Measurements from ENCODE around the gene COL6A3.

Gene COL6A3

DNA sequence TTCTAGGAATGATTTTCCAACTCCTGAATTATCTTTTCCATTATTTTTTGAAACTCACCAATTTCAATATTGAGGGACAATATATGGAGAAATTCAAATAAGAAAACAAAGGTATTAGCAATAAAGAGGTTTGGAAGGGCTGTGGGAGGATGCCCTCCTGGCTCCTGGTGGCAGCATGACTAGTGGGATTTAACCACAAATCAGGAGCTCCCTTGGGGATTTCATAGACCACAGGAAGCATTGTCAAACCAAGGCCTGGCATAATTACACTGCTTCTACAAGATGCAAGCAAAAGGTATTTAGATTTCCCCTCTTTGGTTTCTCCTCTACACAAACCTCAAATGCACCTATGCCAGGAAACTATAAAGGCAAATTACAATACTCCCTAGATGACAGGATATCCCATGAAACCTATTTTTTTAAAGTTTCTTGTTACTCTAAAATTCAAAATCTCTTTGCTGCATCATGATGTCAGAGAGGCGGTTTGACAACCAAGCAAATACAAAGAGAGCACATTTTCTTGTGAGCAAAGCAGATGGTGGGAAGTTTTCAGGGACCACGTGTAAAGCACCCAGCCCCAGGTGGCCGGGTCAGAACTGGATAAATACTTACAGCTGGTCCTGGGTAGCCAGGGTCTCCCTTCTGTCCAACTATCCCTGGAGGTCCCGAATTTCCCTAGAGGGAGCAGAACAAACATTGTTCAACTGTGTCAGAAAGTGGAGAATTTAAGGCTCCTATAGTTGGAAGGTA is 67.9 kb downstream of the COL6A3 start:
- Histone ChIP-seq H2AFZ (ENCODE audit: low read depth) (no peak overlapping the region), H3K79me2 (ENCODE audit: insufficient read depth, low read depth) (no peaks in the 10 kb centered on the region), H3K27me3 (ENCODE audit: insufficient read depth, low read depth) (no peaks in the 10 kb centered on the region), H3K36me3 (ENCODE audit: insufficient read depth) (no peaks in the 10 kb centered on the region), H3K27ac (no peak overlapping the region), H3K4me2 (no peak overlapping the region), H3K4me1 (ENCODE audit: low read depth, poor library complexity, severe bottlenecking) (no peaks in the 10 kb centered on the region), H4K20me1 (ENCODE audit: insufficient read depth) (no peaks in the 10 kb centered on the region), H3K4me3 (IDR thresholded peaks at IDR 0.05; ENCODE audit: insufficient read depth, low read depth, low read length) (no peak overlapping the region), H3K9ac (no peak overlapping the region)
- TF ChIP-seq, protein P1, sequence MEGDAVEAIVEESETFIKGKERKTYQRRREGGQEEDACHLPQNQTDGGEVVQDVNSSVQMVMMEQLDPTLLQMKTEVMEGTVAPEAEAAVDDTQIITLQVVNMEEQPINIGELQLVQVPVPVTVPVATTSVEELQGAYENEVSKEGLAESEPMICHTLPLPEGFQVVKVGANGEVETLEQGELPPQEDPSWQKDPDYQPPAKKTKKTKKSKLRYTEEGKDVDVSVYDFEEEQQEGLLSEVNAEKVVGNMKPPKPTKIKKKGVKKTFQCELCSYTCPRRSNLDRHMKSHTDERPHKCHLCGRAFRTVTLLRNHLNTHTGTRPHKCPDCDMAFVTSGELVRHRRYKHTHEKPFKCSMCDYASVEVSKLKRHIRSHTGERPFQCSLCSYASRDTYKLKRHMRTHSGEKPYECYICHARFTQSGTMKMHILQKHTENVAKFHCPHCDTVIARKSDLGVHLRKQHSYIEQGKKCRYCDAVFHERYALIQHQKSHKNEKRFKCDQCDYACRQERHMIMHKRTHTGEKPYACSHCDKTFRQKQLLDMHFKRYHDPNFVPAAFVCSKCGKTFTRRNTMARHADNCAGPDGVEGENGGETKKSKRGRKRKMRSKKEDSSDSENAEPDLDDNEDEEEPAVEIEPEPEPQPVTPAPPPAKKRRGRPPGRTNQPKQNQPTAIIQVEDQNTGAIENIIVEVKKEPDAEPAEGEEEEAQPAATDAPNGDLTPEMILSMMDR (conservative IDR thresholded peaks at IDR 0.05; ENCODE audit: low read depth, low read length), result no peak

DNA sequence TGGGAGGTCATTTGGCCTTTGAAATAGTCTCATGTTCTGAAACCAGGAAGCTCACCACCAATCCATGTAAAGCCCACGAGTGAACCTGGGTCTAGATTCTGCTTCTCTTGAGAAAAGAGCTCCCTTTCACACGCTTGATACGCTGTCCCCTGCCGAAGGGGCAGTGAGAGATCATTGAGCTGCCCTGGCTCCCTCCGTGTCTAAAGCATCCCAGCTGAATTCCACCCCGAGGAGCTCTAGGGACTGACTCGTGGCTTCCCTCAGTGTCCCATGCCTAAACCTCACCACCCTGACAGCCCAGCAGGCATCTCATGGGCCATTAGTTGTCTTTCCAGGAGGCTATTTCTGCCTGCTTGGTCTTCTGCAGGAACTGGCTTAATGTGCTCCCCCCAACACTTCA is 68.6 kb downstream of the COL6A3 start:
- Histone ChIP-seq H3K27ac (no peak overlapping the region), H3K9ac (no peak overlapping the region), H3K4me3 (IDR thresholded peaks at IDR 0.05; ENCODE audit: insufficient read depth, low read depth, low read length) (no peak overlapping the region), H3K4me1 (ENCODE audit: low read depth, poor library complexity, severe bottlenecking) (no peaks in the 10 kb centered on the region), H2AFZ (ENCODE audit: low read depth) (no peak overlapping the region), H3K4me2 (no peak overlapping the region), H4K20me1 (ENCODE audit: insufficient read depth) (no peaks in the 10 kb centered on the region), H3K27me3 (ENCODE audit: insufficient read depth, low read depth) (no peaks in the 10 kb centered on the region), H3K36me3 (ENCODE audit: insufficient read depth) (no peaks in the 10 kb centered on the region), H3K79me2 (ENCODE audit: insufficient read depth, low read depth) (no peaks in the 10 kb centered on the region)
- TF ChIP-seq, protein P1 (conservative IDR thresholded peaks at IDR 0.05; ENCODE audit: low read depth, low read length), result no peak

DNA sequence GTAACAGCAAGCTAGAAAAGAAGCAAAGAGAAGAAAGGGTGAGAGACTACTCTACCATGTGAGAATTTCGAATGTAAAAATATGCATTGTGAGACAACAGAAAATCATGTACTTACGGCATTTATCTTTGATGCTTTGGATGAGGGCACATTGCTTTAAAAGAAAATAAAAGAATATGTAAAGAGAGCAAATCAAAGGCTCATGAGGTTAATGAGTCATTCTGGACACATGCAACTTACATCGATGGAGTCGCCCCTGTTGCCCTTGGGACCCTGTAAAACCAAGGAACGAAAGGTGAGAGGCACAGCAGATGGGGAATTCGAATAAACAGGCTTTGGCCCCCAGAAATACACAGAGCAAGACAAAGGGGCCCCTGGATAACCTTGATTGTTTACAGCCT is 69.0 kb downstream of the COL6A3 start:
- H4K20me1 ChIP-seq (ENCODE audit: insufficient read depth), result no peaks in the 10 kb centered on the region
- H3K79me2 ChIP-seq (ENCODE audit: insufficient read depth, low read depth), result no peaks in the 10 kb centered on the region
- H3K4me3 ChIP-seq (IDR thresholded peaks at IDR 0.05; ENCODE audit: insufficient read depth, low read depth, low read length), result no peak overlapping the region
- H3K36me3 ChIP-seq (ENCODE audit: insufficient read depth), result no peaks in the 10 kb centered on the region
- H3K9ac ChIP-seq, result no peak overlapping the region
- no peaks in the 10 kb centered on the region for H3K27me3 ChIP-seq (ENCODE audit: insufficient read depth, low read depth)
- H3K4me2 ChIP-seq, result no peak overlapping the region
- H3K4me1 ChIP-seq (ENCODE audit: low read depth, poor library complexity, severe bottlenecking), result no peaks in the 10 kb centered on the region
- TF ChIP-seq, protein P1 (conservative IDR thresholded peaks at IDR 0.05; ENCODE audit: low read depth, low read length), result no peak
- no peak overlapping the region for H2AFZ ChIP-seq (ENCODE audit: low read depth)
- no peak overlapping the region for H3K27ac ChIP-seq

DNA sequence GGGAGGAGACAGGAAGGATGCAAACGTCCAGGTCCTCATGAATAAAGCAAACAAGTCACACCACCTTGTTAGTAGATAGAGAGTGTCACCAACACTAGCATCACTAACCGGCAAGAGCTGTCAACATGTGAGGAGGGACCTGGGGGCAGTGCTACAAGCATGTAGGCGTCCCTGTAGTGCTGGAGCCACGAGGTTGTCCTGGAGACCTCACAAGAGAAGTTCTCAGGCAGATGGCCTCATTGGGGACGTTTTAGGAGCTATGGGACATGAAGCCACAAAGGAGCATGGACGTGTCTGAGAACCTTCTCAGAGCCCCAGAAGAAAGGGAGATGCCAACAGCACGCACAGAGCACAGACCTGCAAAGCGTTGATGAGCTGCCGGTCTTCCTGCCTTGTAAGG is 70.0 kb downstream of the COL6A3 start:
- Histone ChIP-seq H3K27me3 (ENCODE audit: insufficient read depth, low read depth) (no peaks in the 10 kb centered on the region), H2AFZ (ENCODE audit: low read depth) (no peak overlapping the region), H3K4me1 (ENCODE audit: low read depth, poor library complexity, severe bottlenecking) (no peaks in the 10 kb centered on the region), H3K4me3 (IDR thresholded peaks at IDR 0.05; ENCODE audit: insufficient read depth, low read depth, low read length) (no peak overlapping the region), H4K20me1 (ENCODE audit: insufficient read depth) (no peaks in the 10 kb centered on the region), H3K4me2 (no peak overlapping the region), H3K79me2 (ENCODE audit: insufficient read depth, low read depth) (no peaks in the 10 kb centered on the region), H3K9ac (no peak overlapping the region), H3K27ac (no peak overlapping the region), H3K36me3 (ENCODE audit: insufficient read depth) (no peaks in the 10 kb centered on the region)
- TF ChIP-seq, protein P1 (conservative IDR thresholded peaks at IDR 0.05; ENCODE audit: low read depth, low read length), result no peak

Data from KMS-11 (cell line).